Stimulated activated CD4-positive, alpha-beta T cell treated with anti-CD3 and anti-CD28 coated beads, Interleukin-12 subunit alpha, Interleukin-12 subunit beta, amount 100 ng/mL, for 48 hours (primary cell): ENCODE results near the gene SLC45A1.

ENCODE experiments used
- DNase-seq, 3 donors: peaks; one replicate each; pipeline ENCODE4 v3.0.0-alpha.2; 2020; ENCODE audit warnings: low read depth in 2 of 3, low spot score in 1 of 3

SLC45A1 gene

DNA sequence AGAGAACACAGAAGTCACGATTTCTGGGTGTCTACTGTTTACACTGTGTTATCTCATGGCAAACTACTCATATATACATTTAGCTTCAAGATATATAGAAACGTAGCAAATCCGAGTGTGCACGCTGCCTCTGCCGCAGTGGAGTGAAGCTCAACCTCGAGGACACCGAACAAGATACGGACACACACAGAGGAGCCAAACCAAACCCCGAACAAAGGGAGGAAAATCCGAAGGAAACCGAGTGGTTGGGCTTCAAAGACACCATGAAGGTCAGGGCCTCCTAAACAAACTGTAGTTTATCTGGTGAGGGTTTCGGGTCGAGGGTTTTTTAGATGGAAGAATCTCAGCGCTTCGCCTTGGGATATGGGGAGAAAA is 34.5 kb downstream of the SLC45A1 start:
- DNase-seq = no peak

DNA sequence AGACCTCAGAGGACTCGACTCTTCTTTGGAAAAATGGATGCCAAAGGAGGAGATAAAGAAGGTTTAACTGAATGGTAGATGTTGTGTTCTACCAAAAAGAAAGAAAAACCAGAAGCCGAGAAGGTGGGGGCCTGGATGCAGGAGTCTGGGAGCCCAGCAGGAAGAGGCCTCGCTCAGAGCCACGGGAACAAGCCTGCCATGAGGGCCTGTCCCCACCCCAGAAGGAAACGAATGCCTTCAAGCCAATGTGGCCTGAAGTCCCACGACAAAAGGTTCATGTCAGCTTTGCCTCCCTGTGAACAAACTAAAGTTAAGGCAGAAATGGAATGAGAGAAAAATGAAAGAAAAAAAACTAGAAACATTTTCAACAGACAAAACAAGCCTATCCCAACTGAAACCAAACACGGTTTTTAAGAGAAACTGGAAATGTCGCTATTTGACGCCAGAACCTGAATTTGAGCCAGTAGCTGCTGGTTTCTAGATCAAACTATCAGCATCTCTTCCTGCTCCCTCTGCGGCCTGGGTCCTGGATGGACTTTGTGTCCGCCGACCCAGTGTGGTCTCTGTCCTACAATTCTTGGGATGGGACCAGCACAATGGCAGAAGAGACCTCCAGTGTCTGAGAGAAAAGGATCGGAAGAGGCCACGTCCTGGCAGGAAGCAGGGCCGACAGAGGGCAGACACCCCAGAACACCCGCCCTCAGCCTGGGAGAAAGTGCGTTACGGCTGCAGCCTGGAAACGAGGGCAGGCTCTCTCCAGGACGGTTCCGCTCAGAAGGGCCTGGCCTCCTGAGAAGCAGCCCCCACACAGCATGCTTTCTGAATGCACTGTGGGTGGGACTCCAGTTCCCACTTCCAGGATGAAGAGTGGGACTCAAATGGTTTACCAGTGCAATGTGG is 35.2 kb downstream of the SLC45A1 start:
- no peak for DNase-seq

DNA sequence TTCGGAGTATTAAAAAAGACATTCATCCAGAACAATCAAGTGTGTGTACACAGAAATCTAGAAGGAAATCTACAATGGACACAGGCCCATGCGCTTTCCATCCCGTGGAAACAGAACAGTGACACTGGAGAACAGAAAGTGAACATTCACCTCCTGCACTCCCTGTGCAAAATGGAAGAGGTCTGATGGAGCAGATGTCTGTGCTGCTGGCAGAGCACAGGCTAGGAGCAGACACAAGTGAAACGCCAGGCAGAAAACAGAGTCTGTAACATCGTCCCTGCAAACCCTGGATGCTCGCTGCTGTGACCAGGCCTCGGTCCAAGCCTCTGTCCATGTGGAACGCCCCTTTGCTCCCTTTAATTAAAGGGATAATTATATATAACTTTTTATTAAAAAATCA is 36.1 kb downstream of the SLC45A1 start:
- DNase-seq = no peak

DNA sequence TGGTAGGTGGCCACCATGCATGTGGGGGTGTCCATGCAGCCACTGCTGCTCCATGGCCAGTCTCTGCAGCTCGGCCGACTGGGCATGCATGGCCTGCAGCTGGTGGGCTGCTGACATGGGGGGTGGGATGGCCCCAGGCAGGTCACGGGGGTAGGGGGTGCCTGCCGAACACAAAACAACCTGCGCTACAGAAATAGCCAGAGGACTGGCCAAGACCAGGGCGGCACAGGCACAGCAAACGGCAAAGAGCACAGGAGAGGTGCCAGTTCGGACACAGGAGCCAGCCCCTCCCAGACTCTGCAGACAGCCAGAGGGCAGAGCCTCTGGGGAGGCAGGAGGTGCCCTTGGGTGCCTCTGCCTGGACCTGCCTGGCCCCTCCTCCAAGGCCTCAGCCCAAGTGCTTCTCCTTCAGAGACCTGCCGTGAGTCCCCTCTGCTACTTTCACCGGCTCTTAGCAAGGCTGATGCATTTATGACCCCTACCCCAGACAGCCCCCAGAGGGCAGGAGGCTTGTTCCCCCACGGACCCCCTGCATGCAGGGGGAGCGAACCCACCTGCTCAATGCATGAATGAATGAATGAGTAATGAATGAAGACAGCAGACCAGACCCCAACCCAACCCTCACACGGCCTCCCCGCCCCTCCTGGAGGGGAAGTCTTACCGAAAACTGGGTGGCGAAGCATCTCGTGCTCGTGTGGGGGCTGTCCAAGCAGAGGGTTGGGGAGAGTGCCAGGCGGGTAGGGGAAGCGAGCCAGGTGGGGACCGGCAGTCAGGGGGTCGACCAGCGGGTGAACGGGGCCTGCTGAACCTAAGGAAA is 37.7 kb downstream of the SLC45A1 start:
- no peak for DNase-seq

DNA sequence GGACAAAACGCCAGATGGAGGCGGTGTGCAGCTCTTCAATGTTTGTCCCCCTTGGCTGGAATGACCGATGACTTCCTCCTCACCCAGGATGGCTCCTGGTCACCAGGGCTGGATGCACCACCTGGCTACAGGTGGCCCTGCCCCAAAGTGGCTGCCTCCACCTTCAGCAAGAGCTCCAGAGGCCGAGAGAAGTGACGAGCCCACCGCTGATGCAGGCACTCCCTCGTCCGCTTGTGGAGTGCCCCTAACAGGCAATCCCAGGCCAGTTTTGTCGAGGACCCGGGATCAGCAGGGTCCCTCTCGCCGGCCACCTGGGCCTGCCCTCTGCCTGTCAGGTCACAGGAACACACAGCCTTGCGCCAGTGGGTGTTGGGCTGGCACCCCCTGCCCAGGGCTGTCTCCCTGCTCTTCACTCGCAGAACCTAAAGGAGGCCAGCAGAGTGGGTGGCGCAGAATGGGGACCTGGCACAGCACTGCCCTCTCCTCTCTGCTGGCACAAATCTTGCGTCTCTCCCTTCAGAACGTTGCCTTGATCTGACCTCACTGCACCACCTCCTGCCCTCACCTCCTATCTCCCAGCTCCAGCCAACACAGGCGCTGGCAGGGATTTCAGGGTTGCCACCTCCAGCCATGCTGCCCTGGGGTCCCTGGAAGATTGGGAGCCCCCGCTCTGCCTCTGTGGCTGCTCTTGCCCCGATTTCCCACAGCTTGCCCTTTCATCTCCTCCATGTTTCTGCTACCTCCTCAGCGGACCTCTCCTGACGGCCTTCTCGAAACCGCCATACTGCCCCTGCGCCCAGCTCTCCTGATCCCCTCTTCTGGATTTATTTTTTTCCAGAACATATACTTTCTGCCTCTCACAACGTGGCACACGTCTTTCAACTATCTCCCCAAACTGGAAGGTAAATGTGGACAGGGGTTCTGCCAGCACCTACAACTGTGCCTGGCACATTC is 38.6 kb downstream of the SLC45A1 start:
- DNase-seq = no peak

DNA sequence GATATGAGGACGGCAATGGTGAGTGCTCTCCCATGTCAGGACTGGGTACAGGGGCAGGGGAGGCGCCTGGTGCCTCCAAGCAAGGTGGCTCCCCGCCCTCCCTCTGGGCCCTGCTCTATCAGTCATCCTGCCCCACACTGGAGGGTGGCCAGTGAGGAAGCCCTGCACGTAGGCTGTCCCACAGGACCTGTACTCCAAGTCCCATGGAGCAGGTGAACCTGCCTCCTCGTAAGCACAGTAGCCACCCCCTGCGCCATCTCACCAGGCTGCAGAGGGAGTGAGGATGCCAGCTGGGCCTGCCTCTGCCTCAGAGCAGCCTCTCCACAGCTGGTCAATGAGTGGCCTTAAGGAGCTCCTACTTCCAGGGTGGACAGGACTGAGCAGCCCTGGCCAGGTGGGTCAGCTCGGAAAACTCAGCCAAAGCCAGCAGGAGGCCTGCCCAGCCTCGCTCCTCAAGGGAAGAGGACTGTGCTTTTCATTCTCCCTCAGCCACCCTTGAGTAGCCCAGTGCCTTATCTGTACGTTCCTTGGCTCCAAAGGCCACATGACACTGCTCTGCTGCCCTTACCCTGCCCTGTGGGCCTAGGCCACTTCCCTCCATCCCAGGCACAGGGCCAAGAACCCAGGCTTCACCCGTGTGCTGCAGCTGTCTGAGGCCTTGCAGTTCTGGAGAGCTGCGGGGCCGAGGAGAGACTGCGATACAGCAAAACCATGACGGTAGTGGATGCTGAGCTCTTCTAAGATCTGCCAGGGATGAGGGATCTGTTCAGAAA is 39.6 kb downstream of the SLC45A1 start:
- no peak for DNase-seq

DNA sequence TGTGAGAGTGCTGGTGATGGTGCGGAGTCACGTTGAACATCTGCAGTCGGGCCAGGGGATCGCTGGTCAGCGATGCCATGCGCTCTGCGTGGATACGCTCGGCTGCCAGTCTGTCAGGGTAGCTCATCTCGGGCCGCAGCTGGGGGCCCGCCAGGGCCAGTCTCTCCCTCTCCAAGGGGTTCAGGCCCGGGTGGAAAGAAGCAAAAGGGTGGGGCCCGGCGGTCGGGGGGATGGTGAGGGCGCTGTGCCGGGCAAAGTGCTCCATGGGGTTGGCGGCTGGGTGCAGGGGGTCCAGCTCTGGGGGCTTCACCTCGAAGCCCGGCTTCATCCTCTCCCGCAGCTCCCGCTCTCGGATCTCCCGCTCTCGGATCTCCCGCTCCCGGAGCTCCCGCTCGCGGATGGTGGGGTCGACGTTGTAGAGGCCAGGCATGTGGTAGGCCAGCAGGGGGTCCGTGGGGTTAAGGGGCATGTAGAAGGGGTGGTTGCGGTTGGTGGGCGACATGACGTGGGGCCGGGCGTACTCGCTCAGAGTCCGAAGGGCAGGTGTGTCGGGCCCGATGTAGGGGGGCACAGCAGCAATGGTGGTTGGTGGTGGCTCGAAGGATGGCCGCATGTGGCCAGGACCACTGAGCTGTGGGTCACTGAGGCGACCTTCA is 40.5 kb downstream of the SLC45A1 start:
- DNase-seq = no peak

DNA sequence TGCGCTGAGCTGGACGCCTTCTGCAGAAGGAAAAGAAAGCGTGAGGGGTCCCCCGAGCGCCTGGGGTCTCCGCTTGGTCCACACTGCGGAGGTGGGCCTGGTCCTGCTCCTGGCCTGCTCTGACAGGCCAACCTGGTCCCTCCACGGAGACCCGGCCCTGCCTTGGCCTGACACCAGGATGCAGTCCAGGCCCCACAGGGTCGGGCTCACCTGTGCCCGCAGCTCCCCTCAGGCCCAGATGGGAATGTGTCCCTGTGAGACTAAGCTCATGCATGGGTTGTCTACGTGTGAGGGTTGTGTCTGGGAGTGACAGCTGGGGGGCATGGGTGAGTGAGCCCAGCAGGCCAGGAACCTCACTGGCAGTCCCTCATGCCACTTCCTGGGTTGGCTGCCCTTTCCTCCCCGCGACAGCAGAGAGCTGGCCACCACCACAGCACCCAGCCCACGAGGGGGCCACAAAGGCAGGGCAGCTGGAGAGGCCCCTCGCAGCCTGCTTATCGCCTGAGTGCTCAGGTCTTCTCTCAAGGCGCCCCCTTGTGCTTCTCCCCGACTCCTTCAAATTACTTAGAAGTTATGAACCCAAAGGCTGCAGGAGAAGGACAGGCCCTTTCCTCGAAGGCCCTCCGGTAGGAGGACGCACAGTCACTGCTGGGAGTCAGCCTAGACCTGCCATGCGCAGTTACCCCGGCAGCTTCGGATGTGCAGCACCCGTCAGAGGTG is 41.1 kb downstream of the SLC45A1 start:
- no peak for DNase-seq

DNA sequence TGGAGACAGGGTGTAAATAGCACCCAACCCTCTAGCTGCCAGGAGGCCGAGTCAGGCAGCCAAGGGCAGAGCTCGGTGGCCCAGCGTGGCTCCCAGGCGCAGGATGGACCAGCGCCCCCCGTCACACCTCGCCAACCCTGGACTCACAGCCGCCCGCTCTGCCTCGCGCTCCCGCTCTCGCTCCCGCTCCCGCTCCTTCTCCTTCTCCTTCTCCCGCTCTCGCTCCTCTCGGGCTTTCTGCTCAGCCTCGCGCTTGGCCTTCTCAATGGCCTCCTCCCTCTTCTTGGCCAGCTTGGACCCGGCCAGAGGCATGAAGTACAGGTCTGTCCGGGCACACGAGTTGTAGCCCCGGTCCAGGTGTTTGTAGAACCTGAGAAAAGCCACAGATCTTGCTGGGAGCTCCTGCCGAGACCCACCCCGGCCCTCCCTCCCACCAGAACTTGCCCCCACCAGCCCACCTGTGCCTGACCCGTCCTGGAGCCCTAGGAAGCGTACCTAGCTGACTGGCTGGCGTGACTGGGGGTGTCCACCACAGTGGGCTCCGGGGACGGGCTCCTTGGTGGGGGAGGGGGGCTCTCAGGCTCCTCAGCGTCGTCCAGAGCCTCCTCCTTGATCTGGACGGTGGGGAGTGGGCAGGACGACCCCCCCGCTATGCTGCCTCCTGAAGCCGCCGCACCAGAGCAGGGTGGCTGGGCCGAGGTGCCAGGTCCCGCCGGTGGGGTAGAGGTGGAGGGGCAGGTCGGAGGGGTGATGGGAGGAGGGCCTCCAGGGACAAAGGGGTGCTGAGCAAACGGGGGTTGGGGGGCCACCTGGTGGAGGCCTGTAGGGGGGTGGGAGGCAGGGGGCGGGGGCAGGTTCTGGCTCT is 41.9 kb downstream of the SLC45A1 start:
- DNase-seq = no peak

DNA sequence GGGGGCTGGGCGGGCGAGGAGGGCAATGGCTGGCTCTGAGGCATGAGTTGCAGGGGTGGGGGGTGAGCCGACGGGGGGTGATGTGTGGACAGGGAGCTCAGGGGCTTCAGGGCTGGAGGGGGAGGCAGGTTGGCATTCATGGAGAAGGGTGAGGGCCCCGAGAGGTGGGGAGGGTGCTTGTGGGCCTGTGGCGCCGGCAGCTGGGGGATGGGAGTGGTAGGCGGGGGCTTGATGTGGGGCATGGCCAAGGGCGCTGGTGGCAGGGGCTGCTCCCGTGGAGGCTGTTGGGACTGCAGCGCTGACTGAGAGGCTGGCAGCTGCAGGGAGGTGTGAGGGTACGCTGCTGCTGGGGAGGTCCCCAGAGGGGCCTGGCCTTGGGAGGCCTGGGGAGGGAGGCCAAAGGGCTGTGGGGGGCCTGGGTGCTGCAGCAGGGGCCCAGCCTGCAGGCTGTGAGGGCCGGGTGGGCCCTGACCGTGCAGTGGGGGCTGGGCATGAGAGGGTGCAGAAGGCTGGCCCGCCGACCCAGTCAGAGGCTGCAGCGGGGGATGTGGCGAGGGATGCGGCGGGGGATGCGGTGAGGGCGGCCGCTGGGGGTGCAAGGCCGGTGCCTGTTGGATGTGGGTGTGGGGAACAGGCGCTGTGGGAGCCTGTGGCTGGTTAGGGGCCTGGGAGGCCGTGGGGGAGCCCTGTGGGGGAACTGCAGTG is 42.7 kb downstream of the SLC45A1 start:
- no peak for DNase-seq

DNA sequence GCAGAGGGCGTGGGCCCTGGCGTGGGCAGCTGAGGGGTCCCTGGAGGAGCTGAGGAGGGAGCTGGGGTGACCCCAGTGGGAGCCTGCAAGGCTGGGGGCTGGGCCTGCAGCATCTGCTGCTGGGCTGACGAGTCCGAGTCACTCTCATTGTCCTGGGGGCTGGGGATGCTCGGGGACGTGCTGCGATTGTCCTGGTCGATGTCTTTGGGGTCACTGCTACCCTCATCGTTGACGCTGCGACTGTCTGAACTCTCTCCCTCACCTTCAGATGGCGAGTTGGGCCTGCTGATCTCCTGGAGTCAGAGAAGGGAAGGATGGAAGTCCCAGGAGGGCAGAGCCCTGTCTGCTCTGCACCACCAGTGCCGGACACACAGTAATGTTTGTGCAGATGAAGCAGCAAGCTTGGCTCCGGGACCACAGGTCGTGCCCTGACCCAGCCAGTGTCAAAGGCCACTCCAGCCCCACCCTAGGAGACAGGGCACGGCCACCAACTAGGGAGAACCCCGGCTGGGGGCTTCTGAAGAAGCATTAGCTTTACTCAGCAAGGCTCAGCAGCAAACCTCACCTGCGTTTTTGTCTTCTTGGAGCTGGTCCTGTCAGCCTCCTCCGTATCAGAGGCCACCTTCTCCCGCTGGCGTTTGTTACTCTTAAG is 43.4 kb downstream of the SLC45A1 start:
- no peak for DNase-seq

DNA sequence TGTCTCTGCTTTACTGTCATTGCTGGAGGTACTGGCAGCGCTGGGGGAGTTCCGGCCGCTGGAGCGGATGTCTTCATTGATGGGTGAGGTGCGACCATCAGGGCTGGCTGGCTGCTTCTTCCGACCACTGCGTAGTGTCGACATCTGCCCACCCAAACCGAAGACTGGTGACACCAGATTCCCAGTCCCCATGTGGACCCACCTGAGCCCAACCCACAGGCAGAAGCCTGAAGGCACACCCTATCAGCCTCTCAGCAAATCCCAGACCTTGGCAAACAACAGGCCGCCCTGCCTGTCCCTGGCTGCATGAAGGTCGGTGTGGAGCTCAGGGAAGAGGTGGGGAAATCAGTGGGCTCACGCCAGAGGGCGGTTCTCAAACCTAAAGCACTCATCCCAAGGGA is 44.8 kb downstream of the SLC45A1 start:
- no peak for DNase-seq

DNA sequence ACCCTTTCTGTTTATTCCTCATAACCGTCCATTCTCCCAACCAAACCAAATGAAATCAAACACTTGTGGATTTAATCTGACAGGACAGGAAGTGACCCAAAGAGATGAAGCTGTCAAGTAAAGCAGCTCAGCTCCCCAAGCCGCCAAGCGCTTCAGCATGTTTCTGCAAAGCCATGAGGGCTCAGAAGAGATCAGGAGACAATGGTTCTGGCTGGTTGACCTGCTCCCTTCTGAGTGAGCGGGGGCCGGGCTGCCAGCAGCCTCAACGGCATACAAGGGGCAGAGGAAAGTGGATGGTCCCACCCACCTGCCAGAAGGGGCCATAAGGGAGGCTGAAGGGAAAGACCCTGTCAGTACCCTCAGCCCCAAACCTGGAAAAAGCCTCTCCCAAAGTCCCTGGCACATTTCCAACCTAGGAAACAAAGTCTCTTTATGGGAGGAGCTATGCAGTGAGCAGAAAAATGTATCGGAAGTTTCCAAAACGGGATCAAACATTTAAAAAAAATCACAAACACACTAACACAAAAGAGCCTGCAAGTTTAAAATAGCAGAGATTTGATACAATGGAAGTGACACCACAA is 45.4 kb downstream of the SLC45A1 start:
- no peak for DNase-seq

DNA sequence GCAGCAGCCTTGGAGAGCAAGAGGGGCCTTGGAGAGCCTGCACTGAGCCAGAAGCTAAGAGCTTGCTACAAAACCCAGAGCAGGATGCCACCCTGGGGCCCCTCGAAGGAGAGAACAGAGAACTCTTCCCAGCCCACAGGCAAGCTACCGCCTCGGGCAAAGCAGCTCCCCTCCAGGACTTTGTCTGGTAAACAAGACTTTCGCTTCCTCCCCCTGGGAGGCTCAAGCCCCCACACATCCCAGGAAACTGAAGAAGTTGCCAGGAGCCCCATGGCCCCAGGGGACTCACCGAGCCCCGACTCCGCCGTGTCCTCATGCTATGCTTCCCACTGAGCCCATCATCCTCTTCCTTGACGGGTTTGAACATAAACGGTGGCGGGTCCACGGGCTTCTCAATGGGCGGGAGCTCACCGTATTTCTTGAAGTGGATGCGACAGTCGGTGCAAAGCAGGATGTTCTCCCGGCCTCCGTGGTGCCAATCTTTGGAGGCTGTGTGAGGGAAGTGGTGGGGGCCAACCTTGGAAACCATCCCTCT is 45.9 kb downstream of the SLC45A1 start:
- DNase-seq = no peak

DNA sequence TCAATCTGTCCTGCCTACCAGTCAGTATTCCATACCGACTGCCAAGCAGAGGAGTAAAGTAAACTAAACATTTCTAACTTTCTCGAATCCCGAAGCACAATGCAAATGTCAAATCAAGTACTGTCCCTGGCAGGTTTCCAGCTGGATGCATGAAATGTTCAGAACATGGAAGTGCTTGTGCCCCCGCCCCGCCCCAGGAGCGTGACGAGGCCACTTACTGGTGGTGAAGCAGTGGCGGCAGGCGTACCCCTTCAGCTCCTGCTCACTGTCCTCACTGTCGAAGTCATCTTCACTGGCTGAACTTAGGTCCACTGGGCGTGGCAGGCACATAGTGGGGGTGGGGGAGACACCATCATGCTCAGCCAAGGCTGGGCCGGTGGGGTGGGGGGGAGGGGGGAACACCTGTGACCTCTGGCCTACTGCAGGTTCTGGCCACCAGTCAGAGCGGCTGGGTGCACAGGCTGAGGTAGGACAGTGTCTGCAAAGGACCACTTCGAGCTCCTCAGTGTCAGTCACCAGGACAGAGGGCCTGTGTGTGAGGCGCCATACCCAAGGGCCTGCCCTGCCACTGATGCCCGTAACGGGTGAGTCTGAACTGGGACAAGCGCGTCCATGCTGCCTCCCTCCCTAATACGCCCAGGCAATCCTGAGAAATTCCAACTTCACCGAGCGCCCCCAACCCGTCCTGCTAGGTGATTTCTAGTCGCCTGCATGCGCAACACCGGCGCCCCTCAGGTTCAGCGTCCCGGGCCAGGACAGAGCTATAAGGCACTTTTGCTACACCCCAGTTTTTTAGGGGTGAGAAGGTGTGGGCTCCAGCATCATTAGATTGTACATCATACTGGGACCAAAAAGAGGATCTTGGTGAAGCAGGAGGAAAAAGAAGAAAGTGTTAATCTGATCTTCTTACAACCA is 46.9 kb downstream of the SLC45A1 start:
- DNase-seq = no peak
